ENCODE data around the gene AKAP13.
A peak's percentile ranks its signal among the peaks of the same experiment; 100 is the strongest.
"Not testable (repeated sequence)": the region's sequence is repeated elsewhere in the genome, so short reads cannot be mapped to it uniquely, and the experiment has no call there.

The AKAP13 gene

GRCh38 chr15:85570336-85570735 is 189.9 kb downstream of the AKAP13 start:
- no peak for DNase-seq
- in situ Hi-C loops (cut with MboI; ENCODE audit: low pct_unique_long_range_greater_than_20kb, low sequenced_read_pairs) = no loop called here

- DNase-seq = no peak
- in situ Hi-C loops (cut with MboI; ENCODE audit: low pct_unique_long_range_greater_than_20kb, low sequenced_read_pairs) = no loop called here
These were observed 191.4 kb downstream of the AKAP13 start for GRCh38 chr15:85571780-85572179.

GRCh38 chr15:85576392-85576791 is 196.0 kb downstream of the AKAP13 start:
- no peak for DNase-seq
- in situ Hi-C loops (cut with MboI; ENCODE audit: low pct_unique_long_range_greater_than_20kb, low sequenced_read_pairs) = no loop called here

- DNase-seq = peak; percentile 85
- in situ Hi-C loops (cut with MboI; ENCODE audit: low pct_unique_long_range_greater_than_20kb, low sequenced_read_pairs) = no loop called here
These were observed 198.7 kb downstream of the AKAP13 start for GRCh38 chr15:85578941-85579701.

GRCh38 chr15:85579957-85580694 is 199.7 kb downstream of the AKAP13 start:
- in situ Hi-C loops (cut with MboI; ENCODE audit: low pct_unique_long_range_greater_than_20kb, low sequenced_read_pairs) = no loop called here
- no peak for DNase-seq

GRCh38 chr15:85580879-85581278 is 200.5 kb downstream of the AKAP13 start:
- in situ Hi-C loops (cut with MboI; ENCODE audit: low pct_unique_long_range_greater_than_20kb, low sequenced_read_pairs) = no loop called here
- no peak for DNase-seq

- DNase-seq = no peak
- in situ Hi-C loops (cut with MboI; ENCODE audit: low pct_unique_long_range_greater_than_20kb, low sequenced_read_pairs) = no loop called here
These were observed 201.1 kb downstream of the AKAP13 start for GRCh38 chr15:85581495-85581894.

- in situ Hi-C loops (cut with MboI; ENCODE audit: low pct_unique_long_range_greater_than_20kb, low sequenced_read_pairs) = no loop called here
- no peak for DNase-seq
These were observed 202.0 kb downstream of the AKAP13 start for GRCh38 chr15:85582131-85583079.

- no peak for DNase-seq
- in situ Hi-C loops (cut with MboI; ENCODE audit: low pct_unique_long_range_greater_than_20kb, low sequenced_read_pairs) = no loop called here
These were observed 203.0 kb downstream of the AKAP13 start for GRCh38 chr15:85583442-85583841.

- in situ Hi-C loops (cut with MboI; ENCODE audit: low pct_unique_long_range_greater_than_20kb, low sequenced_read_pairs) = no loop called here
- no peak for DNase-seq
These were observed 203.6 kb downstream of the AKAP13 start for GRCh38 chr15:85583923-85584390.

- in situ Hi-C loops (cut with MboI; ENCODE audit: low pct_unique_long_range_greater_than_20kb, low sequenced_read_pairs) = no loop called here
- no peak for DNase-seq
These were observed 204.5 kb downstream of the AKAP13 start for GRCh38 chr15:85584872-85585271.

GRCh38 chr15:85586196-85586595 is 205.8 kb downstream of the AKAP13 start:
- in situ Hi-C loops (cut with MboI; ENCODE audit: low pct_unique_long_range_greater_than_20kb, low sequenced_read_pairs); DNase-seq: not testable (repeated sequence)

- no peak for DNase-seq
These were observed 207.5 kb downstream of the AKAP13 start for GRCh38 chr15:85587707-85588411.

GRCh38 chr15:85588677-85589076 is 208.3 kb downstream of the AKAP13 start:
- in situ Hi-C loops (cut with MboI; ENCODE audit: low pct_unique_long_range_greater_than_20kb, low sequenced_read_pairs) = no loop called here
- no peak for DNase-seq

More at GRCh38 chr15:85587707-85588411, 207.5 kb downstream of the AKAP13 start:
- in situ Hi-C loops (cut with MboI; ENCODE audit: low pct_unique_long_range_greater_than_20kb, low sequenced_read_pairs) = no loop called here

GRCh38 chr15:85589851-85590250 is 209.4 kb downstream of the AKAP13 start:
- in situ Hi-C loops (cut with MboI; ENCODE audit: low pct_unique_long_range_greater_than_20kb, low sequenced_read_pairs) = no loop called here
- no peak for DNase-seq

- in situ Hi-C loops (cut with MboI; ENCODE audit: low pct_unique_long_range_greater_than_20kb, low sequenced_read_pairs) = no loop called here
These were observed 211.2 kb downstream of the AKAP13 start for GRCh38 chr15:85591622-85592021.

GRCh38 chr15:85592148-85592547 is 211.7 kb downstream of the AKAP13 start:
- no peak for DNase-seq
- in situ Hi-C loops (cut with MboI; ENCODE audit: low pct_unique_long_range_greater_than_20kb, low sequenced_read_pairs) = no loop called here

More at GRCh38 chr15:85591622-85592021, 211.2 kb downstream of the AKAP13 start:
- no peak for DNase-seq

GRCh38 chr15:85593809-85594445 is 213.5 kb downstream of the AKAP13 start:
- DNase-seq = no peak
- in situ Hi-C loops (cut with MboI; ENCODE audit: low pct_unique_long_range_greater_than_20kb, low sequenced_read_pairs) = no loop called here

Measured in KBM-7 (cell line).